Large intestine (tissue), 3 donors: ENCODE results near the gene KCNS3. TPM values are rescaled to one million over a fixed set of nuclear protein-coding genes. Genes with fewer than 3 reads are reported as not detected.
A peak's percentile ranks its signal among the peaks of the same experiment; 100 is the strongest.

Source experiments
- DNase-seq, 2 donors: peaks; one replicate each; pipeline versions ENCODE4 v3.0.0 to v3.0.0-alpha.2; 2013
- H3K27ac ChIP-seq: one replicate; pipeline ENCODE4 v1.5.1; 2013; ENCODE audit warnings: low read length
- H3K27me3 ChIP-seq: 2 replicates; pipeline ENCODE4 v1.6.1; 2013; ENCODE audit warnings: low read length; ENCODE audit not compliant: control insufficient read depth, insufficient read depth
- H3K36me3 ChIP-seq: 2 replicates; pipeline ENCODE4 v1.6.1; 2013; ENCODE audit warnings: low read length; ENCODE audit not compliant: control insufficient read depth, insufficient read depth
- H3K4me1 ChIP-seq: one replicate; pipeline ENCODE4 v1.6.1; 2013; ENCODE audit warnings: low read length; ENCODE audit not compliant: control insufficient read depth, insufficient read depth
- H3K4me3 ChIP-seq: one replicate; pipeline ENCODE4 v1.5.1; 2013; ENCODE audit warnings: low read length
- H3K9me3 ChIP-seq: one replicate; pipeline ENCODE4 v1.6.1; 2013; ENCODE audit warnings: mild to moderate bottlenecking, low read depth, low read length, moderate library complexity; ENCODE audit not compliant: control insufficient read depth
- WGBS: methylation state at CpG from one replicate; pipeline ENCODE4 v1.1.5; 2013; ENCODE audit warnings: low lambda C conversion rate; ENCODE audit not compliant: insufficient coverage; 5-methylcytosine and 5-hydroxymethylcytosine counted together
- polyA plus RNA-seq: library from polyadenylated mRNA; unstranded; fragments of 120-200 nt; gene quantifications from one replicate; pipeline ENCODE4 v1.2.1, GENCODE V29; 2013

Gene KCNS3
- polyA plus RNA-seq, 1 donor, result 7.8 TPM

GRCh38 chr2:17911491-17912260 is 33.2 kb downstream of the KCNS3 start:
- Histone ChIP-seq H3K27ac (no peak overlapping the region), H3K4me3 (no peak overlapping the region), H3K27me3 (no peaks in the 10 kb centered on the region), H3K36me3 (no peaks in the 10 kb centered on the region), H3K9me3 (no peaks in the 10 kb centered on the region), H3K4me1 (no peaks in the 10 kb centered on the region)
- DNase-seq, result no peak
- WGBS, result no CpG with 5 or more reads among the region's 5 CpGs

- Histone ChIP-seq H3K9me3 (no peaks in the 10 kb centered on the region), H3K27ac (no peak overlapping the region), H3K36me3 (no peaks in the 10 kb centered on the region), H3K27me3 (no peaks in the 10 kb centered on the region), H3K4me1 (no peaks in the 10 kb centered on the region), H3K4me3 (no peak overlapping the region)
- DNase-seq, result peak in 1 of 2 donors; percentile 24
- no CpG with 5 or more reads among the region's 5 CpGs for WGBS
Measured at GRCh38 chr2:17912266-17912691, 33.8 kb downstream of the KCNS3 start.

GRCh38 chr2:17915099-17915498 is 36.6 kb downstream of the KCNS3 start:
- WGBS, result no CpG with 5 or more reads among the region's 3 CpGs

GRCh38 chr2:17915811-17916518 is 37.5 kb downstream of the KCNS3 start:
- H3K4me3 ChIP-seq, result no peak overlapping the region
- no peaks in the 10 kb centered on the region for H3K36me3 ChIP-seq
- DNase-seq, result no peak
- no peaks in the 10 kb centered on the region for H3K9me3 ChIP-seq
- no peaks in the 10 kb centered on the region for H3K4me1 ChIP-seq
- no peaks in the 10 kb centered on the region for H3K27me3 ChIP-seq
- no CpG with 5 or more reads among the region's 1 CpG for WGBS
- no peak overlapping the region for H3K27ac ChIP-seq

More at GRCh38 chr2:17915099-17915498, 36.6 kb downstream of the KCNS3 start:
- Histone ChIP-seq H3K9me3 (no peaks in the 10 kb centered on the region), H3K4me1 (no peaks in the 10 kb centered on the region), H3K4me3 (no peak overlapping the region), H3K27me3 (no peaks in the 10 kb centered on the region), H3K27ac (no peak overlapping the region), H3K36me3 (no peaks in the 10 kb centered on the region)
- no peak for DNase-seq

GRCh38 chr2:17916584-17916983 is 38.1 kb downstream of the KCNS3 start:
- H3K36me3 ChIP-seq, result no peaks in the 10 kb centered on the region
- no peaks in the 10 kb centered on the region for H3K27me3 ChIP-seq
- no peaks in the 10 kb centered on the region for H3K9me3 ChIP-seq
- no peak overlapping the region for H3K4me3 ChIP-seq
- no peak for DNase-seq
- no peaks in the 10 kb centered on the region for H3K4me1 ChIP-seq
- no peak overlapping the region for H3K27ac ChIP-seq

GRCh38 chr2:17918789-17919188 is 40.3 kb downstream of the KCNS3 start:
- no CpG with 5 or more reads among the region's 1 CpG for WGBS
- no peaks in the 10 kb centered on the region for H3K4me1 ChIP-seq
- no peaks in the 10 kb centered on the region for H3K27me3 ChIP-seq
- no peak overlapping the region for H3K4me3 ChIP-seq
- H3K9me3 ChIP-seq, result no peaks in the 10 kb centered on the region
- DNase-seq, result peak; percentile 31 to 53
- no peaks in the 10 kb centered on the region for H3K36me3 ChIP-seq
- no peak overlapping the region for H3K27ac ChIP-seq

GRCh38 chr2:17930773-17931172 is 52.3 kb downstream of the KCNS3 start:
- WGBS, result 86% methylated on average over 1 of the region's 4 CpGs
- H3K4me1 ChIP-seq, result no peaks in the 10 kb centered on the region

GRCh38 chr2:17933256-17933655 is 54.8 kb downstream of the KCNS3 start:
- H3K9me3 ChIP-seq, result no peaks in the 10 kb centered on the region
- no peaks in the 10 kb centered on the region for H3K36me3 ChIP-seq
- WGBS, result no CpG with 5 or more reads among the region's 3 CpGs
- H3K27ac ChIP-seq, result no peak overlapping the region
- H3K4me3 ChIP-seq, result no peak overlapping the region
- H3K4me1 ChIP-seq, result no peaks in the 10 kb centered on the region
- no peaks in the 10 kb centered on the region for H3K27me3 ChIP-seq
- no peak for DNase-seq

More at GRCh38 chr2:17930773-17931172, 52.3 kb downstream of the KCNS3 start:
- H3K36me3 ChIP-seq, result no peaks in the 10 kb centered on the region
- H3K9me3 ChIP-seq, result no peaks in the 10 kb centered on the region
- H3K27ac ChIP-seq, result no peak overlapping the region
- no peaks in the 10 kb centered on the region for H3K27me3 ChIP-seq
- H3K4me3 ChIP-seq, result no peak overlapping the region
- no peak for DNase-seq

GRCh38 chr2:17934721-17935120 is 56.3 kb downstream of the KCNS3 start:
- Histone ChIP-seq H3K9me3 (no peaks in the 10 kb centered on the region), H3K36me3 (no peaks in the 10 kb centered on the region), H3K27me3 (no peaks in the 10 kb centered on the region), H3K4me3 (no peak overlapping the region), H3K4me1 (no peaks in the 10 kb centered on the region), H3K27ac (no peak overlapping the region)
- WGBS, result no CpG with 5 or more reads among the region's 4 CpGs
- no peak for DNase-seq

GRCh38 chr2:17935242-17935885 is 56.9 kb downstream of the KCNS3 start:
- no peak for DNase-seq
- H3K27ac ChIP-seq, result no peak overlapping the region
- WGBS, result no CpG with 5 or more reads among the region's 6 CpGs
- H3K36me3 ChIP-seq, result no peaks in the 10 kb centered on the region
- no peak overlapping the region for H3K4me3 ChIP-seq
- H3K27me3 ChIP-seq, result no peaks in the 10 kb centered on the region
- no peaks in the 10 kb centered on the region for H3K9me3 ChIP-seq
- no peaks in the 10 kb centered on the region for H3K4me1 ChIP-seq
